Measurements from ENCODE around the gene CTDSP2. TPM values are rescaled to one million over a fixed set of nuclear protein-coding genes. Genes with fewer than 3 reads are reported as not detected.
"Not testable (repeated sequence)": the region's sequence is repeated elsewhere in the genome, so short reads cannot be mapped to it uniquely, and the experiment has no call there.

The CTDSP2 gene
- total RNA-seq, 2 donors from 2014 or later, result 90.6 to 97.1 TPM

DNA sequence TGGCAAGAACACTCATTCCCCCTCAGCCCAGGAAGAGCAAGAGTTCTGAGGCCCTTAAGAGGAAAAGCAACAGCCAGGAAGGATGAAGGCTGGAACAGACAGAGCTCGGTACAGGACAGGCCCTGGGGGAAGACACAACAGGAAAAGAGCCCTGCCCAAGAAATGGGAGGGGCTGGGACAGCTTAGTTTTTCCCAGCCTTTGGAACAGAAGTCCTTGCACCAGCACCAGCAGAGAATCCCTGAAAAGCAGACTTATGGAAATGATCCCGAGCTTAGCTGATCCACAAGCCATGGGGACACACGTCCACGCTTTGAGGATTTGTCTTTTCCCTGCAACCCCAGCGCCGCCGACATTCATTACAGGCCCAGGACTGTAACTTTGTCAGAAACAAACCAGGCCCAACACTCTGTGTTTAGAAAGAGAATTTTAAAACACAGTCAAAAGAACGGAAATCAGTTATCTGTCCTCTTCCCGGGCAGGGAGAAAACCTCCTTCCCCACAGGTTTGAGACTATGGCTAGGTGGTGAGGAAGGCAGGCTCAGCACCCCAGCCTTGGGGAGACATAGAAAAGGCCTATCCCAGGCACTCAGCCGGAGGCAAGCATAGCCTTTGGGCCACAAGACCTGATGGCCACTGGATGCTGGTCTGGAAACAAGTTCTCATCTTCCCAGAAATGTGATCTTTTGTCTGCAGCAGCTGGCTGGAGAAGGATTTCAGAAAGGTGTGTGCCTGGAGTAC is 24.0 kb downstream of the CTDSP2 start:
- intact Hi-C loops (cut with DNase I), result no loop called here
- ATAC-seq, result peak in 1 of 2 donors; percentile 3
- DNase-seq, result no peak

GRCh38 chr12:57821474-57822214 is 24.9 kb downstream of the CTDSP2 start:
- ATAC-seq (no peak), DNase-seq (no peak)
- intact Hi-C loops (cut with DNase I), result no loop called here

- not testable (repeated sequence) for ATAC-seq, DNase-seq
These were observed 25.5 kb downstream of the CTDSP2 start for GRCh38 chr12:57821015-57821414.

DNA sequence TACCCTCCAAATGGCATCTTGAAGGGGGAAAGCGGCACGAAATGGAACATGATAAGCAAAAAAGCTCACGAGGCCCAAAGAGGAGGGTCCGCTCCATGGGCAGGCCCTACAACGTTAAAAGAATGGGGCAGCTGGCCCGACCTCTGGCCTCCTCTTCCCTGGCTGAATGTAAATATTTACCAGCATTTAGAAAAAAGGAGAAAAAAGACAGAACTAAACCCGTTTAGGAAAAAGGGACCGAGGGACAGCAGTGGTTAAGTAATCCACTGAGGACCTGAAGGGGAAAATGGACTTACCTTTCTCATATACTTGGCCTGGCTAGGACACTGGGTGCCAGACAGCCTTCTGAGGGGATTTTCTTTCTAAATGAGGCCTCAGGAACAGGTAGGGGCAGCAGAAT is 26.4 kb downstream of the CTDSP2 start:
- DNase-seq; ATAC-seq; intact Hi-C loops (cut with DNase I): not testable (repeated sequence)

More at GRCh38 chr12:57821015-57821414, 25.5 kb downstream of the CTDSP2 start:
- intact Hi-C loops (cut with DNase I), result not testable (repeated sequence)

GRCh38 chr12:57817990-57818331 is 28.6 kb downstream of the CTDSP2 start:
- ATAC-seq; DNase-seq; intact Hi-C loops (cut with DNase I): not testable (repeated sequence)

DNA sequence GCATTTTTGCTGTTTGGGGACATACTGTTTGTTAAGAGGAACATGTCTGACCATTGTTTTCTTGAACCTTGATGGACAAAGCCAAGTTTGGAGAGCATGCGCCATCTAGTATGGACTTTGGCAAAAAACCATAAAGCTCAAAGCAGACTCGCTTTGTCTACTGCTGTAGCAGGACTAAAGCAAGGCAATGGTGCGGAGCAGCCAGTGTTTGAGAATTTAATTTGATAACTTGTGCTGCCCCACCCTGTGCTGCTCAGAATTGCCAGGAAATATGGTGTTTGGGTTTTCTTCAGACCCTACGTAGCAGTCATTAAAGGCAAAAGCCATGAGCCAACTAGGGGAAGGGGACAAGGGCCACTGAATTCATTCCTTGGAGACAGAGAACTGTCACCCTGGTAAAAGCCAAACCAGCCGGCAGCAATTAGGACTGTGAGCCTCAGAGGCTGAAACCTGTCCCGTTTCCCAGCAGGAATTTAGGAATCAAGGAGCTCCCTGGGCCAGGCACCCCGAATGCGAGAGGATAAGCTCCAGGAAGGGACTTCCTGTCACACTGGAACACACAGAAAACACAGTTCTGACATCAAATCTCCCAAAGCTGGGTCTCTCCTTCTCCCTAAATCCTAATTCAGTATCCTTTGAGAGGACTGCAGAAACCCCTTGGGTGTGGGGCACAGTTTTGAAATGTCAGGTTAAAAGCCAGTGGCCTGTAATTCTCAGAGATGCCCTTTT is 29.1 kb downstream of the CTDSP2 start:
- peak; percentile 12 to 13 for ATAC-seq
- intact Hi-C loops (cut with DNase I), result no loop called here

DNA sequence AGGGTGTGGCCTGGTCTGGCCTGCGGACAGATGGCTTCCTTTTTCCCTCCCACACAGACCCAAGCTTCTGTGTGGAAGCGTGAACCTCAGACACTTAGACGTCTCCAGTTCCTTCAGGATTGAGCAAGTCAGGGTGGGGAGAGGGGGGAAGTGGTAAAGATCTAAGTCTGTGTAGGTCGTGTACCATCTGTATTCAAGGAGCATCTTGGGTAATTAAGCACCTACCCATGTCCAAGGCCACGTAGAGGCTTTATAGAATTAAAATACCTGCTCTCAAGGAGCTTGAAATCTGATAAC is 29.7 kb downstream of the CTDSP2 start:
- DNase-seq, result peak; percentile 69

More for the DNA sequence above, 29.1 kb downstream of the CTDSP2 start:
- no peak for DNase-seq

DNA sequence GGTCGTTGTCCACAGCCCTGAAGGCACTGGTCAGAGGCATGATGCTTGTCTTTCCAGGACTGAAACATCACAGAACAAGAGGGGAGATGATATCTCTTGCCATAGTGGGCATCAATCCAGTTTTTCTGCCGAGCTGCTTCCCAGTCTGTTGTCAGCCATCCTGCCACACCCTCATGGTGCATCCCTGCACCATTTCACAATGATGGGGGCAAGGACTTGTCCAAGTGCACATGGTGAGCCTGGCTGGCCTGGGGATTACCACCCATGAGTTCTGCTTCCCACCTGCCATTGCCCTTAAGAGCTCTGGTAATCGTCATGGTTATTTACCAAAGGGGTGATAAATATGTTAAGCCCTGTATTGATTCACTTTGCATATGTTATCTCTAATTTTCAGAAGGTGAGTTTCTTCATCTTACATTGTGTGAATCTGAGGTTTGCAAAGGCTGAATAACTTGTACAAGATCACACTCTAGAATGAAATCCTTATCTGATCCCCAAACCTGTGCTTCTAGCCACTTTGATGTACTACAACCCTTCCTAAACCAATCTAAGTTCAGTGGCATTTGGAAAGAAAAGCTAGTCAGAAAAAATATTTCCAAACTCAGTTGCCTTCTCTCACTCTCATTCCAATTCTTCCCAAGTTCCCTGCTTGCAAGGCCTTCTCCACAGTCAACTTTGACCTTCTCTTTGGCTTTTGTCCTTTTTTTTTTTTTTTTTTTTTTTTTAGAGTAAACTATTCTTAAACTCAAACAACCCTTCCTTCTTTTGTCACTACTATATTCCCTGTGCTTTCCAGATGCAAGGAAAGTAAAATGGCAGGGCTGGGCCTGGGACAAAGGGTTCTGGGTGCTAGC is 30.3 kb downstream of the CTDSP2 start:
- intact Hi-C loops (cut with DNase I), result no loop called here
- ATAC-seq (peak in 1 of 2 donors; percentile 2), DNase-seq (no peak)

More for the DNA sequence above, 29.7 kb downstream of the CTDSP2 start:
- peak; percentile 56 to 70 for ATAC-seq
- intact Hi-C loops (cut with DNase I), result no loop called here

- DNase-seq, result no peak
- intact Hi-C loops (cut with DNase I), result no loop called here
- ATAC-seq, result no peak
These were observed 31.1 kb downstream of the CTDSP2 start for GRCh38 chr12:57815177-57816000.

GRCh38 chr12:57813971-57814772 is 32.4 kb downstream of the CTDSP2 start:
- intact Hi-C loops (cut with DNase I), result no loop called here
- DNase-seq, result peak; percentile 58
- ATAC-seq, result peak; percentile 48 to 57

DNA sequence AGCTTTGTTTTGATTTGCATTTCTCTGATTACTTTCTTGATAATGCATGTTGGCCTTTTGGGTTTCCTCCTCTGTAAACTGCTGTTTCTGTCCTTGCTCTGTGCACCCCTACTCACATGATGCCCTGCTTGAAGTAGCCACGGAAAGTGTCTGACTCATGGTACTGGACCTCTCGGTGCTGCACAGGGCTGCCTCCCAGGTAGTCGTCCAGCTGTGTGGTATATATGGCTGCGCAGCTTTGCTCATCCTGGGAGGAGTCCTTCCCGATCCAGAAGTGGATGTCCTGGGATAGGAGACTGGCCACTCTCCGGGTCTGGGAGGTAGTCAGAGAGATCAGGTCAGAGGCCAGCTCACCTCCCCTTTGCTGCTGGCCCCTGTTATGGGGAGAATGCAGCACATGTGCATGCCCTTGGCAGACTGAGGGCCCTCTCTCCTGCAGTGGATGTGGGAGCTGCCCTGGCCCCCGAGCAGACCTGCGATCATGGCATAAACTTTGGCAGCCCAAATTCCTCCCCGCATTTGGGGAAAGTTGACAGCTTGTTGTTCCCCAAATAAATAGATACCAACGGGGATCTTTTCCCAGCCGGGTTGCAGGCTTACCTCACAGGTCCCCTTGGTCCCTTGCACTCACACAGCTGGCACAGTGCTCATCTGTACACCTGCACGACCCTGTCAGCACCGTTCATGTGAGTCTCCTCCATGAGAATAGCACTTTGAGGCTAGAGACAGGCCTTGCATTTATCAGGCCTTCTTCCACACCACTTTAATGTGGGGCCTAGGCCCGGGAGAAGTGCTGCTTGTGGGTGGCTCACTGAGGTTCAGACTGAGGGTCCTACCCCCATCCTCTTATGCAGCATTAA is 33.2 kb downstream of the CTDSP2 start:
- DNase-seq (no peak), ATAC-seq (peak in 1 of 2 donors; percentile 4)
- intact Hi-C loops (cut with DNase I), result no loop called here

GRCh38 chr12:57811028-57811755 is 35.3 kb downstream of the CTDSP2 start:
- ATAC-seq, result no peak
- intact Hi-C loops (cut with DNase I), result no loop called here
- no peak for DNase-seq

- peak in 1 of 2 donors; percentile 33 for ATAC-seq
These were observed 36.1 kb downstream of the CTDSP2 start for GRCh38 chr12:57810450-57810849.

GRCh38 chr12:57809425-57809824 is 37.1 kb downstream of the CTDSP2 start:
- intact Hi-C loops (cut with DNase I), result no loop called here
- no peak for DNase-seq
- no peak for ATAC-seq

More at GRCh38 chr12:57810450-57810849, 36.1 kb downstream of the CTDSP2 start:
- DNase-seq, result no peak
- intact Hi-C loops (cut with DNase I), result no loop called here

DNA sequence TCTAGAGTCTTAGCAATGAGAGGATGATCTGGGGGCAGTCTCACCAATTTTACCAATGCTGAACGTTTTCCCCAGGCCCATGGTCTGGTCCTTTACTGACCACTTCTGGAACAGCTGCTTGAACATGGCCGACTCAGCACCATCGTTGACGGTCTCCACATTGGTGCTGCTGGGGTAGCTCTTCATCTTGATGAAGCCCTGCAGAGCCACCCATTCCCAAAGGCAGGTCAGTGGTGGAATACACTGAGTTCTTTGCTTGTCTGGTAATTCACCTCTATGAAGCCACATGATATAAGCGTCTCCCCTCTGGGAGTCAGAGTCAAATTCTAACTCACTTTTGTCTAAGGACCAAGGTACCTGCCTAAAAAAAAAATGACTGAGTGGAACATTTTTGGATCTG is 38.2 kb downstream of the CTDSP2 start:
- DNase-seq (no peak), ATAC-seq (no peak)
- intact Hi-C loops (cut with DNase I), result no loop called here

- DNase-seq, result no peak
- ATAC-seq, result no peak
- intact Hi-C loops (cut with DNase I), result no loop called here
These were observed 39.2 kb downstream of the CTDSP2 start for GRCh38 chr12:57807285-57807684.

Measured in left cardiac atrium (tissue), 4 donors.